Heart left ventricle (tissue), 16 donors: Measurements from ENCODE around the gene ADGRD1. TPM values are rescaled to one million over a fixed set of nuclear protein-coding genes. Genes with fewer than 3 reads are reported as not detected.
A peak's percentile ranks its signal among the peaks of the same experiment; 100 is the strongest.

ENCODE experiments used
- ATAC-seq, 4 donors: fragments of 200-7000 bp; cut with Tn5 transposase; one replicate each; pipeline ENCODE4 v1.9.1; 2020 to 2022; ENCODE audit warnings: moderate library complexity in 4 of 4, mild to moderate bottlenecking in 3 of 4, moderate number of reproducible peaks in 1 of 4
- DNase-seq, 5 donors: peaks; one replicate each; pipeline ENCODE4 v3.0.0-alpha.2; 2020
- H3K27ac ChIP-seq, 12 donors: fragments of 200-600 bp; sonication (generic) in 4 of 12; one replicate each; pipeline versions ENCODE4 v1.5.0 to v1.8.0; 2016 to 2022; ENCODE audit warnings: mild to moderate bottlenecking in 2 of 12
- H3K27me3 ChIP-seq, 9 donors: fragments of 200-600 bp; sonication (generic) in 2 of 9; one replicate each; pipeline versions ENCODE4 v1.5.1 to v1.8.0; 2016 to 2022; ENCODE audit warnings: mild to moderate bottlenecking in 3 of 9
- H3K36me3 ChIP-seq, 9 donors: fragments of 200-600 bp; sonication (generic) in 2 of 9; one replicate each; pipeline versions ENCODE4 v1.5.0 to v1.8.0; 2018 to 2022; ENCODE audit warnings: mild to moderate bottlenecking in 2 of 9
- H3K4me1 ChIP-seq, 12 donors: fragments of 200-600 bp; sonication (generic) in 4 of 12; one replicate each; pipeline versions ENCODE4 v1.5.0 to v1.8.0; 2016 to 2022; ENCODE audit warnings: mild to moderate bottlenecking in 3 of 12
- H3K4me3 ChIP-seq, 12 donors: fragments of 200-600 bp; sonication (generic) in 4 of 12; one replicate each; pipeline versions ENCODE4 v1.5.0 to v1.8.0; 2017 to 2022; ENCODE audit warnings: mild to moderate bottlenecking in 9 of 12, moderate library complexity in 4 of 12
- H3K9me3 ChIP-seq, 12 donors: fragments of 200-600 bp; sonication (generic) in 4 of 12; one replicate each; pipeline versions ENCODE4 v1.5.0 to v1.8.0; 2016 to 2022; ENCODE audit warnings: mild to moderate bottlenecking in 1 of 12
- CTCF ChIP-seq, 12 donors: fragments of 200-600 bp; sonication (generic) in 4 of 12; IDR thresholded peaks; one replicate each; pipeline versions ENCODE4 v1.5.0 to v1.8.0; 2018 to 2022; ENCODE audit warnings: antibody characterized with exemption in 12 of 12, mild to moderate bottlenecking in 5 of 12
- POLR2A ChIP-seq, 2 donors: fragments of 450-650 bp; IDR thresholded peaks; one replicate each; pipeline ENCODE4 v1.6.1; 2017; ENCODE audit warnings: antibody characterized with exemption in 2 of 2, mild to moderate bottlenecking in 2 of 2, moderate library complexity in 2 of 2
- WGBS, 4 donors: extraction: QIAGEN DNeasy Blood & Tissue Kit in 2 of 4; methylation state at CpG; one replicate each; pipeline versions ENCODE4 v1.1.5 to v1.1.7; 2013 to 2018; 5-methylcytosine and 5-hydroxymethylcytosine counted together
- intact Hi-C, 10 donors: fragments of 100-400 bp; cut with DNase I; formaldehyde crosslinking; loops; one replicate each; pipeline versions ENCODE4 v1.11.1 to v1.14.2; 2022
- polyA plus RNA-seq, 2 donors: library from polyadenylated mRNA; stranded (reverse); fragments of 200-250 nt; gene quantifications; one replicate each; pipeline ENCODE4 v1.2.3, GENCODE V29; 2013
- total RNA-seq, 9 donors: library from RNA; depleted of rRNA in 2 of 9; stranded (reverse); fragments of >200 nt in 2 of 9; fragmentation: NEBNext Ultra II Directional in 3 of 9; extraction: Animal tissue kit (Norgen Biotek cat#: 25700) in 3 of 9; gene quantifications; one replicate each; pipeline versions ENCODE4 v1.1.0 to v1.2.4, GENCODE V29; 2016 to 2023
- donor health status: ischemic (EF 13 %, LVEDD 7.1; RV severe dilation, severe dysfunction).
- donor health status: healthy with polysubstance abuse.
- donor health status: DM: no; HTN: yes; CAD: no.
- donor health status: DM: no; HTN: no; CAD: no.
- donor health status: ischemic (EF 25% LVEDD 6.9; RV normal size, moderate dysfunction).
- donor health status: ischemic (EF 25% LVEDD 5.7; RV mildly dilated, moderate dysfunction).
- donor health status: healthy.
- donor health status: DM: yes; HTN: yes; CAD: no.
- donor health status: ischemic (EF 35%, LVEDD 5.7; RV mildly dilated, moderate dysfunction).
- donor health status: nonischemic (EF 11% LVEDD 7.7; RV severe dilation, severe dysfunction).
- donor health status: DM: yes; HTN: yes; CAD: no.
- donor health status: PGD.
- donor health status: ischemic (EF 29% LVEDD 5.4; RV normal size, mild dysfunction).
- donor health status: nonischemic (EF 23%, LVEDD 6.1; RV moderate dilation, normal function).

The ADGRD1 gene
- total and polyA plus RNA-seq, 11 donors = 22.7 to 109 (median 66.3) TPM

DNA sequence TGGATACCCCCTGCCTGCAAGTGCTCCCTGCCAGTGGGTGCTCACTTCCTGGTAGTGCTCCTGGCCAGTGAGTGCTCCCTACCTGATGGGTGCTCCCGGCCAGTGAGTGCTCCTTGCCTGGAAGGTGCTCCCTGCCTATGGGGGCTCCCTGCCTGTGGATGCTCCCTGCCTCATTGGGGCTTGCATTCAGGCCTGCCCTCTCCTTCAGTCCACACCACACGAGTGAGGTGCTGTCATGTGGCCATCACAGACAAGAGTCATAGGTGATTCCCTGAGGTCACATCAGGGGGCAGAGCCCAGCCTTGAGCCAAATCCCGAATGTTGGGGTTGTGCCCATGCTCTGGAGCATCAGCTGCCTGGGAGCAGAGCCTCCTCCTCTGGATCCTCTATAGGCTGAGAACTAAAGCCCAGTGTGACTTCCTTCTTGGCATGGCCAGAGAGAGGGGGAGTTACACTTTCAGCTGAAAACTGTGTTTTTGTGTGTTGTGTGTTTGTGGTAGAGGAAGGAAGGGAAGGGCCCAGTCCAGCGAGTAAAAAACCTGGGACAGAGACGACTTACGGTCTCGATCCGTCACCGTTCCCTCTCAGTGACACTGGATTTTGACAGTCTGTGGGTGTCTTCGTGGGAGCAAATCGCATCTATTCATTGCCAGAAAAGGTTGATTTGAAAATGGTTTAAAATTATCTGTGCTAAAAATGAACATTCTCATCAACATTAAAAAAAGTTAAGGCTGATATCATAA is 136.0 kb downstream of the ADGRD1 start:
- Histone ChIP-seq H3K9me3 (no peaks in the 10 kb centered on the region), H3K27me3 (no peaks in the 10 kb centered on the region), H3K36me3 (peaks cover 0 to 36% (median 11%) of the 10 kb centered on the region in 9 donors), H3K4me3 (no peak overlapping the region), H3K27ac (peak overlapping the region in 6 of 12 donors; percentile 36 to 61 (median 48)), H3K4me1 (peaks cover 0 to 17% (median 8%) of the 10 kb centered on the region in 12 donors)
- DNase-seq = peak in 3 of 5 donors; percentile 5 to 31 (median 16)
- intact Hi-C loops = loop anchor here in 1 of 10 donors (5.0 to 10.0 kb wide), 2 partner anchors 42 to 175 kb away; no protein-coding TSS in a partner anchor
- peak in 2 of 4 donors; percentile 15 to 53 for ATAC-seq
- no peak for TF ChIP-seq CTCF (IDR thresholded peaks at IDR 0.05)
- no peak for TF ChIP-seq POLR2A (IDR thresholded peaks at IDR 0.05)
- WGBS, 4 donors = 50 to 65% (median 55%) methylated on average over 9 to 11 of the region's 11 CpGs

DNA sequence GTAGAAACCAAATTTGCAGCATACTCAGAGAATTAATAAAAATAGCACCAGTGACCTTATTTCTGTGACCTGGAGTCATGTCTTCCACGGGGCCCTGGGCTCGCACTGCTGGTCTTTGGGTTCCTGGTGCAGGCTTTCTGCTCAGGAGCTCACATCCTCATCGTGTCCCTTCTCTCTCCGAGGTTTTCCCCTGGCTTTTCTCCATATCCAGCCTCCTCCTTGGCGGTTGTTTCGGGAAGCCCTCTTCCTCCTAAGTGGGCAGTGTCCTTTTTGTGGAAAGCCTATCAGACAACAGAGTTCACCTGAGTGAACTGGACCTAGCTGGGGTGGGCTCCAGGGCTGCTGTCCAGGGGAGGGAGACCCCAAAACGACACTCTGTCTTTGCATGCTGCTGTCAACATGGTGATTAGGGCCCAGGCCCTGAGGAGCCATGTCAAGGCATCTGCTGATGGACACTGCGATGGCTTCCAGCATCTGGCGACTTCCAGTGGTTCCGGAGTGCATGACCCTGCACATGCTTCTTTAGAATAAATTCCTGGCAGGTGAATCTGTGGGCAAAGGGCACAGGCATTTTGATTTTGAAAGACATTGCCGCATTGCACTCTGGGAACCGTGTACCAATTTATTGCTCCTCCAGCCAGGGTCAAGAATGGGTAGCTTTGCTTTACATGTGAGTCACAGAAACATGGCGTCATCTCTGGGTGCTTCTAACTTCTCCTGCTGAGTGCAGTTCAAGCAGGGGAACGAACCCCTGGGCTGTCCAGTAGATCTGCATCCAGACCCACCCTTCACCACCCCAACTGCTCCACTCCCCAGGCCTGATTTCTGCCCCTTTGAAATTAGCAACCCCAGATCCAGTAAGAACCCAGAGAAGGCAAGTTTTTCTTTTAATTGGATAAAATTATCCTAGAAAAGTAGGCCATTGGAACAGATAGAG is 136.8 kb downstream of the ADGRD1 start:
- ATAC-seq (peak in 1 of 4 donors; percentile 18), DNase-seq (peak in 3 of 5 donors; percentile 4 to 44 (median 15))
- Histone ChIP-seq H3K36me3 (peaks cover 0 to 28% (median 8%) of the 10 kb centered on the region in 9 donors), H3K27me3 (no peaks in the 10 kb centered on the region), H3K9me3 (no peaks in the 10 kb centered on the region), H3K4me3 (no peak overlapping the region), H3K27ac (peak overlapping the region in 6 of 12 donors; percentile 36 to 61 (median 48)), H3K4me1 (peaks cover 0 to 16% (median 7%) of the 10 kb centered on the region in 12 donors)
- TF ChIP-seq CTCF (IDR thresholded peaks at IDR 0.05) (no peak), POLR2A (IDR thresholded peaks at IDR 0.05) (no peak)
- 55 to 80% (median 72%) methylated on average over 8 to 14 of the region's 14 CpGs for WGBS, 4 donors
- intact Hi-C loops = loop anchor here in 1 of 10 donors (10.0 kb wide), 1 partner anchor 176 kb away; no protein-coding TSS in a partner anchor

- no peak for ATAC-seq
- DNase-seq = peak in 2 of 5 donors; percentile 1 to 16
- Histone ChIP-seq H3K4me1 (peaks cover 0 to 13% (median 6%) of the 10 kb centered on the region in 12 donors), H3K27me3 (no peaks in the 10 kb centered on the region), H3K27ac (no peak overlapping the region), H3K36me3 (peaks cover 0 to 19% (median 2%) of the 10 kb centered on the region in 9 donors), H3K9me3 (no peaks in the 10 kb centered on the region), H3K4me3 (no peak overlapping the region)
- WGBS, 4 donors = 80 to 88% (median 82%) methylated on average over 12 to 13 of the region's 13 CpGs
- TF ChIP-seq POLR2A (IDR thresholded peaks at IDR 0.05) = no peak
- no peak for TF ChIP-seq CTCF (IDR thresholded peaks at IDR 0.05)
- intact Hi-C loops = loop anchor here in 1 of 10 donors (10.0 kb wide), 1 partner anchor 177 kb away; no protein-coding TSS in a partner anchor
Measured at GRCh38 chr12:131091413-131091975, 137.8 kb downstream of the ADGRD1 start.
